Spinal cord (tissue), 10 donors: ENCODE data around the gene MROH9. TPM values are rescaled to one million over a fixed set of nuclear protein-coding genes. Genes with fewer than 3 reads are reported as not detected.

ENCODE experiments used
- DNase-seq, 6 donors: peaks; one replicate each; pipeline versions ENCODE4 v3.0.0 to v3.0.0-alpha.2; 2013 to 2015; ENCODE audit warnings: low spot score in 6 of 6, low read depth in 4 of 6
- H3K27ac ChIP-seq: one replicate; pipeline ENCODE4 v1.5.1; 2013; ENCODE audit warnings: low read depth, low read length, control low read depth
- H3K27me3 ChIP-seq: one replicate; pipeline ENCODE4 v1.6.1; 2013; ENCODE audit warnings: low read length; ENCODE audit not compliant: control insufficient read depth, insufficient read depth
- H3K36me3 ChIP-seq: one replicate; pipeline ENCODE4 v1.6.1; 2013; ENCODE audit warnings: low read length; ENCODE audit not compliant: control insufficient read depth, insufficient read depth
- H3K4me1 ChIP-seq: one replicate; pipeline ENCODE4 v1.6.1; 2013; ENCODE audit warnings: low read length; ENCODE audit not compliant: control insufficient read depth, insufficient read depth
- H3K4me3 ChIP-seq: one replicate; pipeline ENCODE4 v1.5.1; 2013; ENCODE audit warnings: low read depth, low read length, control low read depth
- H3K9me3 ChIP-seq: one replicate; pipeline ENCODE4 v1.6.1; 2013; ENCODE audit warnings: low read length; ENCODE audit not compliant: control insufficient read depth, insufficient read depth
- WGBS: methylation state at CpG from one replicate; pipeline ENCODE4 v1.1.5; 2013; ENCODE audit warnings: missing lambda C conversion rate; ENCODE audit not compliant: insufficient coverage; 5-methylcytosine and 5-hydroxymethylcytosine counted together
- polyA plus RNA-seq, 2 donors: library from polyadenylated mRNA; unstranded; fragments of 120-200 nt; gene quantifications; one replicate each; pipeline ENCODE4 v1.2.1, GENCODE V29; 2013; ENCODE audit not compliant: insufficient read length in 2 of 2
- small RNA-seq: library from RNA; depleted of rRNA; stranded (forward); fragments of <200 nt; gene quantifications from one replicate; pipeline ENCODE3, GENCODE V24; 2014; ENCODE audit warnings: low replicate concordance
- total RNA-seq, 2 donors: library from RNA; depleted of rRNA in 1 of 2; stranded (reverse); fragments of 120-200 nt in 1 of 2; fragments of >200 nt in 1 of 2; gene quantifications; one replicate each; pipeline versions ENCODE4 v1.2.3 to v1.2.4, GENCODE V29; 2013 to 2014
- donor health status: healthy.

MROH9 gene
- total and polyA plus RNA-seq, 4 donors, result 0.06 to 0.10 TPM; not detected in 2

- no CpG with 5 or more reads among the region's 1 CpG for WGBS
- H3K4me1 ChIP-seq, result no peaks in the 10 kb centered on the region
- DNase-seq, result no peak
- H3K27ac ChIP-seq, result no peak overlapping the region
- H3K36me3 ChIP-seq, result no peaks in the 10 kb centered on the region
- H3K4me3 ChIP-seq, result no peak overlapping the region
- H3K9me3 ChIP-seq, result no peaks in the 10 kb centered on the region
- no peaks in the 10 kb centered on the region for H3K27me3 ChIP-seq
Measured at GRCh38 chr1:171103862-171104261, 168.5 kb downstream of the MROH9 start.

DNA sequence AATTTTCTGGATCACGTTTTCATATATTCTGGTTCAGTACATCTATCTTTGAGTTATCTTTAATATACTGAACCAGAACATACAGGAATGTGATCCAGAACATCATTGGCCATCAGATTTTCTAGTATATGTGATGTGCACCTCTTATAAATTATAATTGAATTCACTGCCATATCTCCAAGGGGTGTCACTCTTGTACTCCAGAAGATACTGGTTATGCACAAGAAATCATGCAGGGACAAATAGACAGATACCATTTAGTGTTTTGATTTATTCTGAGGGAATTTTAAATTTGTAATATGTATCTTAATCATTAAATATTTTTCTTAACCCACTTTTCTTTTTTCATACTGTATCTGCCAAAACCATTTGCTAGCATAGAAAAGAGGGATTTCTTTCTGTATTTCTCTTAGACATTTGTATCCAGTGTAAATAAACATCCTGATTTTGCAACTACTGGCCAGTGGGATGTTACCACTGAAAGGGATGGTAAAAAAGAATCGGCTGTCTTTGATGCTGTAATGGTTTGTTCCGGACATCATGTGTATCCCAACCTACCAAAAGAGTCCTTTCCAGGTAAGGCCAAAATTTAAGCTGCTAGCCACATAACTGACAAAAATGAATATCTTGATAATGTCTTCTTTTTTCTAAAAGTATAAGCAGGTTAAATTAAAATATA, 172.1 kb downstream of the MROH9 start:
- no peaks in the 10 kb centered on the region for H3K27me3 ChIP-seq
- no CpG with 5 or more reads among the region's 3 CpGs for WGBS
- no peaks in the 10 kb centered on the region for H3K9me3 ChIP-seq
- no peak overlapping the region for H3K27ac ChIP-seq
- no peaks in the 10 kb centered on the region for H3K36me3 ChIP-seq
- no peak for DNase-seq
- no peak overlapping the region for H3K4me3 ChIP-seq
- H3K4me1 ChIP-seq, result no peaks in the 10 kb centered on the region

- Histone ChIP-seq H3K4me1 (no peaks in the 10 kb centered on the region), H3K9me3 (no peaks in the 10 kb centered on the region), H3K27ac (no peak overlapping the region), H3K4me3 (no peak overlapping the region), H3K27me3 (no peaks in the 10 kb centered on the region), H3K36me3 (no peaks in the 10 kb centered on the region)
- no peak for DNase-seq
- WGBS, result 88% methylated on average over 7 of the region's 8 CpGs
Measured at GRCh38 chr1:171107969-171108368, 172.6 kb downstream of the MROH9 start.

DNA sequence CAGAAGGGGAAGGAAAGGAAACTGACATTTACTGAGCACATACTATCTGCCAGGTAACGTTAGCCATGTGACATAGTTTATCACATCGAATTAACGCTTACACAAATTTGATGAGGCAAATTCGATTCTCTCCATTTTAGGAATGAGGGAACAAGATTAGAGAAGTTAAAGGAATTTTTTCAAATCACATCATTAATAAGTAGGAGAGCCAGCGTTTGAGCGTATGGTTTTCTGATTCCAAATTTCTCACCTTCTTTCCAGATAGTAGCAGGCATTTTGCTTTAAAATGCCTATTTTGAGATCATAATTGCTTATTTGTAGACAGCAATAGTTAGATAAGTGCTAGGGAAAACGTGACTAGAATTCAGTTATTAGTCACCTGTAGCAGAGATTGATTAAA, 174.6 kb downstream of the MROH9 start:
- Histone ChIP-seq H3K4me1 (no peaks in the 10 kb centered on the region), H3K36me3 (no peaks in the 10 kb centered on the region), H3K4me3 (no peak overlapping the region), H3K27me3 (no peaks in the 10 kb centered on the region), H3K9me3 (no peaks in the 10 kb centered on the region), H3K27ac (no peak overlapping the region)
- DNase-seq, result no peak
- 71% methylated on average over 1 of the region's 7 CpGs for WGBS

- H3K4me3 ChIP-seq, result no peak overlapping the region
- 92% methylated on average over 5 of the region's 7 CpGs for WGBS
- H3K27ac ChIP-seq, result no peak overlapping the region
- DNase-seq, result no peak
- no peaks in the 10 kb centered on the region for H3K27me3 ChIP-seq
- H3K4me1 ChIP-seq, result no peaks in the 10 kb centered on the region
- H3K36me3 ChIP-seq, result no peaks in the 10 kb centered on the region
- no peaks in the 10 kb centered on the region for H3K9me3 ChIP-seq
Measured at GRCh38 chr1:171110621-171111326, 175.4 kb downstream of the MROH9 start.

DNA sequence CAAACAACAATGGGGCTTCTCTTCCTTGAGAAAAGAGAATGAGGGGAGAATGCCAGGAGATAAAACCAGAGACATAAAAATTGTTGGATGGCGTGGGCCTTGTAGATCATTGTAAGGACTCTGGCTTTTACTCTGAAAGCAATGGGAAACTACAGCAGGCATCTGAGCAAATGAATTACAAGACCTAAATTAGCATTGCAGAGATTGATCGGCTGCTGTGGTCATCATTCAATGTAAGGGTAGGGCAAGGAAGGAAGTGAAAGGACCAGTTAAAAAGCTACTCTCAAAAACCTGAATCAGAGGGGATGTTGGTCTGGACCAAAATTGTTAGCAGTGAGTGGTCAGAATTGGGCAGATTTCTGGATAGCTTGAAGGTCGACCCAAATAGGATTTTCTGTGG, 176.8 kb downstream of the MROH9 start:
- WGBS, result 83% methylated on average over 3 of the region's 3 CpGs

GRCh38 chr1:171113382-171113781, 178.0 kb downstream of the MROH9 start:
- DNase-seq, result no peak
- Histone ChIP-seq H3K9me3 (no peaks in the 10 kb centered on the region), H3K4me3 (no peak overlapping the region), H3K4me1 (no peaks in the 10 kb centered on the region), H3K27me3 (no peaks in the 10 kb centered on the region), H3K27ac (no peak overlapping the region), H3K36me3 (no peaks in the 10 kb centered on the region)
- no CpG with 5 or more reads among the region's 3 CpGs for WGBS

More for the DNA sequence above, 176.8 kb downstream of the MROH9 start:
- Histone ChIP-seq H3K36me3 (no peaks in the 10 kb centered on the region), H3K4me1 (no peaks in the 10 kb centered on the region), H3K9me3 (no peaks in the 10 kb centered on the region), H3K4me3 (no peak overlapping the region), H3K27ac (no peak overlapping the region), H3K27me3 (no peaks in the 10 kb centered on the region)
- no peak for DNase-seq

Small RNAs within 50 kb of the gene (small RNA-seq; reads per million reads assigned to genes)
- gene MIR1295A, result 0.73 reads per million, percentile 70 among the genes with 10 or more reads in this experiment

Other genes starting within 250 kb of the MROH9 start
- gene FMO3, start 155.4 kb downstream of the MROH9 start, total RNA-seq, result 1 to 10 TPM; 1.8 to 3.5 TPM
- 1 to 10 TPM; 2.1 to 2.3 TPM for gene FMO3, start 155.4 kb downstream of the MROH9 start, polyA plus RNA-seq
- 1 to 10 TPM; 4.7 to 8.7 TPM for gene FMO2, start 249.8 kb downstream of the MROH9 start, total RNA-seq
- 1 to 10 TPM; 2.5 to 5.1 TPM for gene FMO2, start 249.8 kb downstream of the MROH9 start, polyA plus RNA-seq